Omental fat pad (tissue), 4 donors: Measurements from ENCODE around the gene TGDS. TPM values are rescaled to one million over a fixed set of nuclear protein-coding genes. Genes with fewer than 3 reads are reported as not detected.

Source experiments
- ATAC-seq: fragments of 150-250 bp; one replicate; pipeline ENCODE4 v1.9.1; 2016; ENCODE audit warnings: mild to moderate bottlenecking, moderate library complexity; ENCODE audit not compliant: low FRiP score
- DNase-seq: peaks from one replicate; pipeline ENCODE4 v3.0.0-alpha.2; 2019; ENCODE audit warnings: low spot score
- CTCF ChIP-seq, 3 donors: fragments of 450-650 bp; IDR thresholded peaks; one replicate each; pipeline ENCODE4 v1.5.1; 2016 to 2017; ENCODE audit warnings: antibody characterized with exemption in 3 of 3, mild to moderate bottlenecking in 3 of 3, moderate library complexity in 2 of 3
- total RNA-seq, 4 donors: library from RNA; depleted of rRNA; stranded (reverse); fragments of >200 nt; gene quantifications; one replicate each; pipeline ENCODE4 v1.1.0, GENCODE V29; 2016

The TGDS gene
- total RNA-seq, 4 donors from 2014 or later: 10.7 to 21.3 (median 13.7) TPM

GRCh38 chr13:94585543-94586101 is 10.3 kb downstream of the TGDS start:
- no peak for TF ChIP-seq CTCF (IDR thresholded peaks at IDR 0.05)
- ATAC-seq: no peak
- DNase-seq: no peak

GRCh38 chr13:94583926-94584325 is 12.0 kb downstream of the TGDS start:
- no peak for ATAC-seq
- no peak for DNase-seq
- TF ChIP-seq CTCF (IDR thresholded peaks at IDR 0.05): no peak

GRCh38 chr13:94579063-94579462 is 16.9 kb downstream of the TGDS start:
- TF ChIP-seq CTCF (IDR thresholded peaks at IDR 0.05): no peak
- ATAC-seq (no peak), DNase-seq (no peak)

- ATAC-seq: no peak
- TF ChIP-seq CTCF (IDR thresholded peaks at IDR 0.05): no peak
Measured at GRCh38 chr13:94569615-94570014, 26.3 kb downstream of the TGDS start.

GRCh38 chr13:94568443-94568842 is 27.5 kb downstream of the TGDS start:
- DNase-seq (no peak), ATAC-seq (no peak)
- no peak for TF ChIP-seq CTCF (IDR thresholded peaks at IDR 0.05)

More at GRCh38 chr13:94569615-94570014, 26.3 kb downstream of the TGDS start:
- no peak for DNase-seq

- ATAC-seq: no peak
- no peak for DNase-seq
- no peak for TF ChIP-seq CTCF (IDR thresholded peaks at IDR 0.05)
Measured at GRCh38 chr13:94567581-94567980, 28.4 kb downstream of the TGDS start.

- no peak for DNase-seq
- TF ChIP-seq CTCF (IDR thresholded peaks at IDR 0.05): no peak
- no peak for ATAC-seq
Measured at GRCh38 chr13:94561126-94561525, 34.8 kb downstream of the TGDS start.
